IPS-NIHi7 (cell line): ENCODE data around the gene OPN4.

Source experiments
- DNase-seq: peaks from one replicate; pipeline ENCODE4 v3.0.0; 2012; ENCODE audit warnings: mixed read lengths; ENCODE audit errors: extremely low spot score

OPN4 gene

DNA sequence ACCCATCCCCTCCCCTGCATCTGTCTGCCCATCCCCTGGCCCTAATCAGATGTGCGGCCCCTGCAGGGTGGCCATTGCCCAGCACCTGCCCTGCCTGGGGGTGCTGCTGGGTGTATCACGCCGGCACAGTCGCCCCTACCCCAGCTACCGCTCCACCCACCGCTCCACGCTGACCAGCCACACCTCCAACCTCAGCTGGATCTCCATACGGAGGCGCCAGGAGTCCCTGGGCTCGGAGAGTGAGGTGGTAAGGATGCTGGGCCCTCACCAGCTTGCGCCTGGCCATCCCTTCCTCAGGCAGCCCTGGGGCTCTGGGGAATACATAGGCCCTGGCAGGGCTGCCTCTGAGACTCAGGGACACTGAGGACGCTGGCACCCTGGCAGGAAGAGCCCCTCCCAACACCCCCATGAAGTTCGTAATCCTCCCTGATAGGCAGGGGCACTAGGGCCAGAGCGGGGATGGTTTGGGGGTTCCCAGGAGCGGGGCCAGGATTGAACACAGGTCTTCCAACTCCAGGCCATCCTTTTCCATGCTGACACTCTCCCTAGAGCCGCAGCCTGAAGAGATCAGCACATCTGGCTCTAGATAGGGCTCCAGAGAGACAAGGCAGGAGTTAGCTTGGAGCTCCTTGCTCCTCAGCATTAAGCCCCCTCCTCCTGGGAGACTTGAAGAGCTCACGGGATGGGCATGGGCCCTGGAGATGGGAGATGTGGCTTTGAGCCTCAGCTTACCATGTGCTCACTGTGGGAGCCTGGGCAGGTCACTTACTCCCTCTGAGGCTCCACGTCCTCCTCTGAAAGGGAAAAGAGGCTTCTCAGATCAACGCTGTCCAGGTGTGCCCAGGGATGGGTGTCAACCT is 8.1 kb downstream of the OPN4 start:
- no peak for DNase-seq

GRCh38 chr10:86663046-86663345 is 8.6 kb downstream of the OPN4 start:
- no peak for DNase-seq

DNA sequence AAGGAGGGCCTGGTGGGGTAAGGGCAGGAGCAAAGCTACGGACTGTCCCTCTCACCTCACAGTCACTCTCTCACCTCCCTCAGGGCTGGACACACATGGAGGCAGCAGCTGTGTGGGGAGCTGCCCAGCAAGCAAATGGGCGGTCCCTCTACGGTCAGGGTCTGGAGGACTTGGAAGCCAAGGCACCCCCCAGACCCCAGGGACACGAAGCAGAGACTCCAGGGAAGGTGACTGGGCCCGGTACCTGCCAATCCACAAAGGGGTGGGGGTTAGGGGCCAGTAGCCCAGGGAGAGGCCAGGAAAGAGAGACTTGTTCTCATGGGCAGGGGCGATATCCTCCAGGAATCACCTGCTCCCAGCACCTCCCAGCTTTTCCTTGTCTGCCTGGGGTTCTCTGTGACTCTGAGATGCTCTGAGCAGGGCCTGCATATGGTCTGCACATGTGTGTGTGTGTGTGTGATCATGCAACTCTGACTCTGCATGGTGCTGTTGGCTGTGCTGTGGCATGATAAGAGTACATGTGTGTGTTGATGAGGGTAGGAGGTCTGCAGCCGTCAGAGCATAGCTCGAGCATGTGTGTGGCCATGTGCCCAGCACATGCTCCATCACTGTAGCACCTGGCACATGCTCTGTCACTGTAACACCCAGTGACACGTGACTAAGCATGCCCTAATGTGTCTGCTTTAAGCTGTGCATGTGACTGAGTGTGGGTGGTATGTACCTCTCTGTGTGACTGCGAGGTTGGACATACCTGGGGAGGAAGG is 9.4 kb downstream of the OPN4 start:
- no peak for DNase-seq

GRCh38 chr10:86664341-86665217 is 10.2 kb downstream of the OPN4 start:
- DNase-seq = no peak

GRCh38 chr10:86665218-86665607 is 10.9 kb downstream of the OPN4 start:
- DNase-seq = no peak

GRCh38 chr10:86665868-86666267 is 11.5 kb downstream of the OPN4 start:
- no peak for DNase-seq

DNA sequence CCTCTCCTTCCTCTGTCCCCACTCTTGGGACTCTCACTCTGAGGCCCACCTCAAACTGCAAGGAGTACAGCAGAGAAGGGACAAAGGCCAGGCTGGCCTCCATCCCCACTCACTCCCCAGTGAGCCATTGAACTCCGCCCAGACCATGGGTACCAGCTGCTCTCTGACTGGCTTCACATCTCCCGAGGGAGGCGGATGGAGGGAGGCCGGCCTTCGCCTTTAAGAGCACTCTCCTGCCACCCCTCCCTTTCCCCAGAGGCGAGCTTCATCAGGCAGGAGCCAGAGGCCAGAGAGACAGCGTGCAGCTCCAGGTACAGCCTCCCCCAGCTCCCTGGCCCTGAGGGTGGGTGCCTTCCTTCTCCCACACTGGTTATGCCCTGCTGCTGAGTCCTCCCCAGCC is 12.2 kb downstream of the OPN4 start:
- no peak for DNase-seq

DNA sequence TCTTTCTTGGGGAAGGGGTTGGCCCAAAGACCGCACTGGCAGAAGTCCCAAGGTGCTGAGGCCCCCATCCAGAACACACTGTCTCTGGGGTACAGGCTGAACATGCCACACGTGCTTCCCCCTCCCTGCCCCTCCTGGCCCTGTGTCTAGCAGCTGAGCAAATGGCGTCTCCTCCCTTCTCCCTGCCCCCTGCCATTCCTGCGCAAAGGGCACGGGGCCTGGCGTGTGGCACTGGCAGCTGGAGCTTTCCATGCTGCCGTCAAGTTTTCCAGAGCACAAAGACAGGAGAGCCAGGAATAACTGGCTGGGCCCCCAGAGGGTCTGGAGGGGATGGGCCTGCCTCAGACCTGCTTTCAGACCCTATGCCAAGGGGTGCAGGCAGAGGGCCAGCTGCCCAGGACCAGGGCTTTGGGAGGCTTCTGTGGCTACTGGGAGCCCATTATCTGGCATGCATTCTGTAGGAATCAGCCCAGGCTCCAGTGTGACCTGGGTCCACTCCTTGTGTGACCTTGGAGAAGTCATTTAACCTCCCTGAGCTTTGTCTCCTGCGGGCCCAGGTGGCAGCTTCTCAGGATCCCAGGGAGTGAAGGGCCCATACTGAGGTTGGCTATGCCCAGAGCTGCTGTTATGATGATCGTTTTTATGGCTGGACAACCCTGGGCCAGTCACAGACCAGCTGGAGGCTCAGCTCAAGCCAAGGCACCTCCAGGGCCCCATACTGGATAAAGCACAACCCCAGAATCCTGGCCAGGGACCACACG is 13.3 kb downstream of the OPN4 start:
- DNase-seq = no peak

DNA sequence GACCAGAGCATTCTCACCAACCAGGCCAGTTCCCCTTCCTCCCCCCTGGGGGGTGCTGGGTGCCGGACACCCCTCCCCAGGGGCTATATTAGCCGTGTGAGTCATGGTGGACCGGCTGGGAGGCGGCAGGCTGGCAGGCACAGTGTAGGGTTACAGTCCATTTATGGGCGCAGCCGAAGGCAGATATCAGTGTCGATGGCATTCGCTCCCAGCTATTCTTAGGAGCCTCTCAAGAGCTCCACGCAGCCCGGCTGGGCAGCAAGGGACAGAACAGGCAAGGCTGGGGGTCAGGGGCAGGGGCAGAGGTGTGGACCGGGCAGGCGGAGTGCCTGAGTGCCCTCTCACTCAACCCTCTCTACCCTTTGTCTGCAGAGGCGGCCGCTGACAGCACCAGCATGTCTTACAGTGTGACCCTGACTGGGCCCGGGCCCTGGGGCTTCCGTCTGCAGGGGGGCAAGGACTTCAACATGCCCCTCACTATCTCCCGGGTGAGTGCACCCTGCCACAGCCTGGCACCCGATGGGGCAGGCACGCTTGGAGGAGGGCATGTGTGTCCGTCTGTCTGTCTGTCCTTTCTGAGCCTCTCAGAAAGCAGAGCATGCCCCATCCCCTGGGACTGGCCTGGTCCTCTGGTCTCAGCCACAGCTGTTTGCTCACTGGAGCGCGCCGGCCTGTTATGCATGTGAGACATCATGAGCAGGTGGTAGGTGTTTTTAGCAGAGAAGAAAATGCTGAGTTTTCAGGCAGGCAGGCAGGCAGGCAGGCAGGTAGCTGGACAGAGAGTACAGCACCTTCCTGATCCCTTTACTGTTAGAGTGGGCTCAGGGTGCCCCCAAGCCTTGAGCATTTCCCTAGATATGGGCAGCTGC is 14.2 kb downstream of the OPN4 start, which contains the start of gene LDB3:
Gene LDB3, plus strand, starts transcription at position 215 of the 869 bp plus-strand sequence. Its CDS starts 181 bp downstream, at position 396.
- no peak for DNase-seq

DNA sequence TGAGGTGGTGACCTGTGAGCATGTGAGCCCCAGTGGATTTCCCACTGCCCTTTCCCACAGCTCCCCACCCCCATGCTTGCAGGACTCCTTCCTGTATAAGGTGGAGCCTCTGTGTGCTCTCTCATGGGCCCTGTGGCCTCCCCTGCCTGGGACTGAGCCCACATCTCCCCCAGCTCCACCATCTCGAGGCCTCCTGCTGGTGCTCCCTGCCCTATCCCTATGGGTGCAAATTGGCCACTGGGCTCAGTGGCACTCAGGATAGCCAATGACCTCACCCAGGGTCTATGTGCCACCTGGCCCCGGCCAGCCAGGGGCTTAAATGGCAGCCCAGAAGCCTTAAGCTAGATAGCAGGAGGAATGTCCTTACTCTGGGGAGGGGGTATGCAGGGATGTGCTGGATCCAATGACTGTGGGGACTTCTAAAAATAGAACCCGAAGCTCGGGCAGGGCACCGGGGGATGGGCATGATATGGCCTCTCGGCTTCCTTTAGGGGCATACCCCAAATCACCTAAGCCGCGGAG is 16.0 kb downstream of the OPN4 start:
- DNase-seq = no peak

- DNase-seq = no peak
Measured at GRCh38 chr10:86670876-86671275, 16.5 kb downstream of the OPN4 start.

GRCh38 chr10:86671419-86671818 is 17.1 kb downstream of the OPN4 start:
- no peak for DNase-seq

DNA sequence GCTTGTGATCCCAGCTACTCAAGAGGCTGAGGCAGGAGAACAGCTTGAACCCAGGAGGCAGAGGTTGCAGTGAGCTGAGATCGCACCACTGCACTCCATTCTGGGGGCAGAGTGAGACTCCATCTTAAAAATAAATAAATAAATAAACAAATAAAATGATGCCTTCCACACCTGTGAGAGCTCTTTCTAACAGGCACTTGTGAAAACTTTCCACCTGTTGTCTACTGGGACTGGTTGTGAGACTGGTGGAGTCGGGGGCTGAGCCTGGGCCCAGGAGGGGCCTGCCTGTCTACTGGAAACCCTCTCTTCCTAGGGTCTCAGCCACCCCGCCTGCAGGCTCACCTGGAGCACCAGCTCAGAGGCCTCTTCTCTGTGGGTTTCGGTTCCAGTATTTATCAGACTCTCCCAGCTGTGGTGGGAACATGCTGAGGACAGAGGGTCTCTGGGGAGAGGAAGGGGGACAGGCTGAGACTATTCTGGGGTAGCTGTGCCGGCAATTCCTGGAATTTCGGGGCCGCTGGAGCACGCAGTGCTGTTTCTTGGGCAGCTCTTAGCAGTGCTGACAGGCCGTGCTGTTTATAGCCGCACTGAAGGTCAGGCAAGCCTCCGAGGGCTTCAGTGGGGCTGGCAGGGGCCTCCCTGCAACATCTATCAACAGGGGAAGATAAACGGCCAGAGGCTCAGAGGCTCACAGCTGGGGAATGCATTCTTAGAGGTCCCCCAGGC is 17.8 kb downstream of the OPN4 start:
- peak; percentile 60 for DNase-seq

GRCh38 chr10:86673216-86673826 is 19.0 kb downstream of the OPN4 start:
- no peak for DNase-seq

DNA sequence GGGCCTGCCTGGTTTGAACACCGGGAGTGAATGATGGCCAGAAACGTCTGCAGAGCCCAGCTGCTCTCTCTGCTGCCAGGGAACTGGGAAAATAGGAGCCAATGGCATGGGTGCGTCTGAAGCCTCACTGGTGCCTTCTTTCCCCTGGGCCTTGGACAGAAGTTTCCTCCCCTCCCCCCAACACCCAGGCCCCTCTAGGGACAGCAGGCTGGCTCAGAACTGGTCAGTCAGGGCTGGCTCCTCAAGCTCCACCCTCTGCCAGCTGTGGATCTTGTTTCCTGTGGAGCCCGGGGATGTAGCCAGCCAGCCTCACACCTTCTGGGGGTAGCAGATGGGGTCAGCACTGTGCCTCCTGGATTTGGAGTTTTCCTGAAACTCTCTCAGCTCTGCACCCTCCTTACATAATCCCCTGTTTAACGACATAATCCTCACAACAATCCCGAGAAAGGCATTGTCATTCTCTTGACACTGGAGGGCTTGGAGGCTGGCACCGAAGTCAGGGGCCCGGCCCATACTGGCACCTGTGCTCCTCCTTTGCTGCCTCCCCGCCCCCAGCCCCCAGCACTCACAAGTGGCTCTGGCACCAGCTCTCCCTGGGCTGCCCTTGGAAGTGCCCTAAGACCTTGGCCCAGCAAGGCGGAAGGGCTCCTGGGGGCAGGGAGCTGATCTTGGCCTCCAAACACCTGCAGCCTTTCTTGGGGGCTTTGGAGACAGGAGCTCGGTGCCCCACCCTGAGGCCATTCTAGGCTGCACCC is 19.7 kb downstream of the OPN4 start:
- no peak for DNase-seq

GRCh38 chr10:86674912-86675311 is 20.6 kb downstream of the OPN4 start:
- DNase-seq = no peak

GRCh38 chr10:86677374-86677773 is 23.0 kb downstream of the OPN4 start:
- no peak for DNase-seq
